Right lobe of liver (tissue), 4 donors: ENCODE measurements around the gene ZNF628.

Source experiments
- CTCF ChIP-seq, 4 donors: fragments of 200-600 bp in 3 of 4; fragments of 450-650 bp in 1 of 4; IDR thresholded peaks; one replicate each; pipeline versions ENCODE4 v1.5.1 to v1.8.0; 2016 to 2022; ENCODE audit warnings: antibody characterized with exemption in 4 of 4, mild to moderate bottlenecking in 2 of 4
- POLR2A ChIP-seq: fragments of 450-650 bp; IDR thresholded peaks from one replicate; pipeline ENCODE4 v1.6.1; 2017; ENCODE audit warnings: antibody characterized with exemption, mild to moderate bottlenecking
- donor health status: DM: no; HTN: no; CAD: no.
- donor health status: DM: no; HTN: no; CAD: no.
- donor health status: DM: no; HTN: yes; CAD: no.

DNA sequence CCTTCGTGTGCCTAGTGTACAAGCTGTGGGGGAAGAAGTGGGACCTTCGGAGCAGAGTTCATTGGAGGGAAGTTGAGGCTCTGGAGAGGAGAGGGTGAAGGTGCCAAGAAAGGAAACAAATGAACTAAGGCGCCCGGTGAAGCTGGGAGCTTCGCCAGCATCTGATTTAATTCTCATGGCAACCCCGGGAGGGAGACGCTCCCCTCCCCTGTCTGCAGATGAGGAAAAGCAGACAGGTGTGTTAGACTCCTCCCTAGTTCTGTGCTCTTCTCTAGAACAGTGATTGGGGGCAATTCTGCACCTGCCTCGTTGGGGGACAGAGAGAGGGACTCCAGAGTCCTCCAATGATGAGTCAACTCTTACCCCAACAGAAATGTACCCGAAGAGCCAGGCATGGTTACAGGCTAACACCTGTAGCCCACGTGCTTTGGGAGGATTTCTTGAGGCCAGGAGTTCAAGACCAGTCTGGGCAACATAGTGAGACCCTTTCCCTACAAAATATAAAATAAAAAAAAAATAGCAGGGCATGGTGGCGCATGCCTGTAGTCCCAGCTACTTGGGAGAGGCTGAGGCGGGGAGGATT is 16.0 kb downstream of the ZNF628 start:
- TF ChIP-seq CTCF (IDR thresholded peaks at IDR 0.05) (no peak), POLR2A (no peak)
